Body of pancreas (tissue), 4 donors: ENCODE results near the gene STX2. TPM values are rescaled to one million over a fixed set of nuclear protein-coding genes. Genes with fewer than 3 reads are reported as not detected.
"Not testable (repeated sequence)": the region's sequence is repeated elsewhere in the genome, so short reads cannot be mapped to it uniquely, and the experiment has no call there.

Experiments
- ATAC-seq: fragments of 150-250 bp; one replicate; pipeline ENCODE4 v1.9.1; 2016
- DNase-seq, 4 donors: peaks; one replicate each; pipeline ENCODE4 v3.0.0-alpha.2; 2019
- H3K27ac ChIP-seq, 4 donors: fragments of 200-600 bp; sonication (generic); 1 replicate in 3 of 4; 2 replicates in 1 of 4; pipeline versions ENCODE4 v1.5.1 to v1.6.1; 2016 to 2019; ENCODE audit warnings: mild to moderate bottlenecking in 1 of 4, mixed read lengths in 1 of 4, moderate library complexity in 1 of 4
- H3K27me3 ChIP-seq, 2 donors: fragments of 200-600 bp; sonication (generic); one replicate each; pipeline ENCODE4 v1.6.0; 2016; ENCODE audit warnings: mild to moderate bottlenecking in 1 of 2
- H3K36me3 ChIP-seq, 2 donors: fragments of 200-600 bp; sonication (generic); replicated peaks in 1 of 2; 2 replicates each; pipeline ENCODE4 v1.5.1; 2016; ENCODE audit warnings: low read depth in 2 of 2; ENCODE audit not compliant: insufficient read depth in 1 of 2
- H3K4me1 ChIP-seq: fragments of 200-600 bp; sonication (generic); one replicate; pipeline ENCODE4 v1.6.0; 2016
- H3K4me3 ChIP-seq, 2 donors: fragments of 200-600 bp; sonication (generic); 1 replicate in 1 of 2; 2 replicates in 1 of 2; pipeline ENCODE4 v1.5.1; 2016 to 2019
- H3K9me3 ChIP-seq, 3 donors: fragments of 200-600 bp; sonication (generic); 1 replicate in 2 of 3; 2 replicates in 1 of 3; pipeline ENCODE4 v1.5.1; 2016
- POLR2A ChIP-seq, 3 donors: fragments of 450-650 bp; IDR thresholded peaks; one replicate each; pipeline ENCODE4 v1.6.1; 2016; ENCODE audit warnings: antibody characterized with exemption in 3 of 3, mild to moderate bottlenecking in 2 of 3
- WGBS, 2 donors: methylation state at CpG; one replicate each; pipeline ENCODE4 v1.1.5; 2017; 5-methylcytosine and 5-hydroxymethylcytosine counted together
- intact Hi-C: fragments of 100-400 bp; cut with DNase I; formaldehyde crosslinking; loops from one replicate; pipeline ENCODE4 v1.15.1; 2023
- total RNA-seq, 2 donors: library from RNA; depleted of rRNA; stranded (reverse); fragments of >200 nt; gene quantifications; one replicate each; pipeline ENCODE4 v1.1.0, GENCODE V29; 2016
- TF ChIP-seq, protein P1 (sequence below), 7 experiments: fragments of 450-650 bp in 4 of 7; fragments of 200-600 bp in 3 of 7; sonication (generic) in 3 of 7; IDR thresholded peaks; one replicate each; pipeline ENCODE4 v1.5.1; 2016 to 2019; ENCODE audit warnings: antibody characterized with exemption in 7 of 7

The STX2 gene
- total RNA-seq, 2 donors from 2014 or later = 17.1 to 18.8 TPM

GRCh38 chr12:130783110-130783715, 55.8 kb downstream of the STX2 start:
- Histone ChIP-seq H3K4me3 (no peak overlapping the region), H3K36me3 (no peaks in the 10 kb centered on the region), H3K27ac (no peak overlapping the region), H3K4me1 (no peaks in the 10 kb centered on the region), H3K9me3 (no peaks in the 10 kb centered on the region), H3K27me3 (no peaks in the 10 kb centered on the region)
- intact Hi-C loops = no loop called here
- no peak for ATAC-seq
- DNase-seq = no peak
- TF ChIP-seq POLR2A (IDR thresholded peaks at IDR 0.05) = no peak
- TF ChIP-seq, protein P1, sequence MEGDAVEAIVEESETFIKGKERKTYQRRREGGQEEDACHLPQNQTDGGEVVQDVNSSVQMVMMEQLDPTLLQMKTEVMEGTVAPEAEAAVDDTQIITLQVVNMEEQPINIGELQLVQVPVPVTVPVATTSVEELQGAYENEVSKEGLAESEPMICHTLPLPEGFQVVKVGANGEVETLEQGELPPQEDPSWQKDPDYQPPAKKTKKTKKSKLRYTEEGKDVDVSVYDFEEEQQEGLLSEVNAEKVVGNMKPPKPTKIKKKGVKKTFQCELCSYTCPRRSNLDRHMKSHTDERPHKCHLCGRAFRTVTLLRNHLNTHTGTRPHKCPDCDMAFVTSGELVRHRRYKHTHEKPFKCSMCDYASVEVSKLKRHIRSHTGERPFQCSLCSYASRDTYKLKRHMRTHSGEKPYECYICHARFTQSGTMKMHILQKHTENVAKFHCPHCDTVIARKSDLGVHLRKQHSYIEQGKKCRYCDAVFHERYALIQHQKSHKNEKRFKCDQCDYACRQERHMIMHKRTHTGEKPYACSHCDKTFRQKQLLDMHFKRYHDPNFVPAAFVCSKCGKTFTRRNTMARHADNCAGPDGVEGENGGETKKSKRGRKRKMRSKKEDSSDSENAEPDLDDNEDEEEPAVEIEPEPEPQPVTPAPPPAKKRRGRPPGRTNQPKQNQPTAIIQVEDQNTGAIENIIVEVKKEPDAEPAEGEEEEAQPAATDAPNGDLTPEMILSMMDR (IDR thresholded peaks at IDR 0.05) = no peak
- WGBS, 2 donors = 79 to 82% methylated on average over 18 of the region's 18 CpGs

GRCh38 chr12:130782245-130782644, 56.8 kb downstream of the STX2 start:
- 81 to 83% methylated on average over 13 of the region's 13 CpGs for WGBS, 2 donors
- H3K36me3 ChIP-seq, H3K4me1 ChIP-seq, H3K9me3 ChIP-seq, H3K4me3 ChIP-seq, ATAC-seq, H3K27ac ChIP-seq, DNase-seq, H3K27me3 ChIP-seq, intact Hi-C loops: not testable (repeated sequence)

DNA sequence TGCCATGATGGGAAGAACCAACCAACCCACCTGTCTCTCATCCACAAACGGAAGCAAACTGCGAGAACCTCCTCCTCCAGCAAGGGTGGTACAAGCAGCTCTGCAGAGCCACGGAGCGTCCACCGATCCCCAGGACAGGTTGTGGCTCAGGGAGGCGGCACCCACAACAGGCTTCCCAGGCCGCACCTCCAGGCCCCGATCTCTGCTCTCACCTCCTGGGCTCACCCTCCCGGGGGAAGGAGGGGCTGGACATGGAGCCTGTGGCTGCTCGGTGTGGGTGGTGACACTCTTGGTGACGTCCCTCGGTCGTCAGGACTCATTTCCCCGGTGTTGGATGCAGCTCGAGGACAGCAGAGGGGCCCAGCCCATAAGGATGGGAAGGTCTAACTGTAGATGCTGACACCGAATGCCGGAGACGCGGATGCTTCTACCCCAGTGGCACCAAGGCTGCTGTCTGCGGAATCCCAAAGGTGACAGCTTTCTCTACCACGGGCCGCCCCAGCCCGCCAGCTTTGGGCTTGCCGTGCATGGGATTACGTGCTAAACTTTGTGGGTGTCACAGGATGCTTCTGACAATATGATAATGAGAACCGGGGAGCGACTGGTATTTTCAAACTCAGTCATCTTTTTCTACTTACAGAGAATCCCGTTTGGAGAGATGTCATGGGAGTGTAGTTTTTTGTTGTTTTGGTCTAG, 58.0 kb downstream of the STX2 start:
- Histone ChIP-seq H3K27me3 (no peaks in the 10 kb centered on the region), H3K9me3 (no peaks in the 10 kb centered on the region), H3K36me3 (no peaks in the 10 kb centered on the region), H3K27ac (no peak overlapping the region), H3K4me3 (no peak overlapping the region), H3K4me1 (peaks cover 13% of the 10 kb centered on the region)
- DNase-seq = no peak
- TF ChIP-seq POLR2A (IDR thresholded peaks at IDR 0.05) = no peak
- TF ChIP-seq, protein P1 (IDR thresholded peaks at IDR 0.05) = no peak
- intact Hi-C loops = no loop called here
- ATAC-seq = no peak
- 87% methylated on average over 20 to 28 of the region's 28 CpGs for WGBS, 2 donors

- intact Hi-C loops = no loop called here
- H3K36me3 ChIP-seq = no peaks in the 10 kb centered on the region
- no peak overlapping the region for H3K27ac ChIP-seq
- 71 to 83% methylated on average over 5 to 10 of the region's 10 CpGs for WGBS, 2 donors
- no peaks in the 10 kb centered on the region for H3K27me3 ChIP-seq
- H3K9me3 ChIP-seq = no peaks in the 10 kb centered on the region
- ATAC-seq (no peak), DNase-seq (no peak)
- TF ChIP-seq, protein P1 (IDR thresholded peaks at IDR 0.05) = no peak
- no peak for TF ChIP-seq POLR2A (IDR thresholded peaks at IDR 0.05)
- H3K4me1 ChIP-seq = peaks cover 17% of the 10 kb centered on the region
- H3K4me3 ChIP-seq = no peak overlapping the region
Observed at GRCh38 chr12:130780325-130780724, 58.7 kb downstream of the STX2 start.

DNA sequence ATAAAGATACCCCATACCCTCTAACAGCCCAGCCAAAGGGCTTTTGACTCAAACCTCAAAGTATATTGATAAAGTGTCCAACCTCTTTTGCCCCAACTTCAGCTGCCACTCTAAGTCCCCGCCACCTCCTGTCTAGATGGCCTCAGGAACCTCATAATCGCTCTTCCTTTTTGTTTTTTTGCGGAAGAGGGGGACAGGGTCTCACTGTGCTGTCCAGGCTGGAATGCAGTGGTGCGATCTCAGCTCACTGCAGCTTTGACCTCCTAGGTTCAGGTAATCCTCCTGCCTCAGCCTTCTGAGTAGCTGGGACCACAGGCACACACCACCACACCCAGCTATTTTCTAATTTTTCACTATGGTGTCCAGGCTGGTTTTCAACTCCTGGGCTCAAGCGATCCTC, 60.3 kb downstream of the STX2 start:
- Histone ChIP-seq H3K4me1 (peaks cover 17% of the 10 kb centered on the region), H3K27ac (no peak overlapping the region), H3K9me3 (no peaks in the 10 kb centered on the region), H3K36me3 (no peaks in the 10 kb centered on the region), H3K27me3 (no peaks in the 10 kb centered on the region), H3K4me3 (no peak overlapping the region)
- DNase-seq (no peak), ATAC-seq (no peak)
- intact Hi-C loops = no loop called here
- no peak for TF ChIP-seq POLR2A (IDR thresholded peaks at IDR 0.05)
- TF ChIP-seq, protein P1 (IDR thresholded peaks at IDR 0.05) = no peak
- 89 to 94% methylated on average over 5 of the region's 5 CpGs for WGBS, 2 donors
